ENCODE measurements around the gene UGT3A1. TPM values are rescaled to one million over a fixed set of nuclear protein-coding genes. Genes with fewer than 3 reads are reported as not detected.
"Not testable (repeated sequence)": the region's sequence is repeated elsewhere in the genome, so short reads cannot be mapped to it uniquely, and the experiment has no call there.

The UGT3A1 gene
- polyA plus RNA-seq (2014; cell fraction: cytosol; rRNA removed): 8.3 and 8.8 TPM in 2 replicates
- 5.1 and 11.6 TPM in 2 replicates for polyA plus RNA-seq (2014; cell fraction: nucleus; rRNA removed)

DNA sequence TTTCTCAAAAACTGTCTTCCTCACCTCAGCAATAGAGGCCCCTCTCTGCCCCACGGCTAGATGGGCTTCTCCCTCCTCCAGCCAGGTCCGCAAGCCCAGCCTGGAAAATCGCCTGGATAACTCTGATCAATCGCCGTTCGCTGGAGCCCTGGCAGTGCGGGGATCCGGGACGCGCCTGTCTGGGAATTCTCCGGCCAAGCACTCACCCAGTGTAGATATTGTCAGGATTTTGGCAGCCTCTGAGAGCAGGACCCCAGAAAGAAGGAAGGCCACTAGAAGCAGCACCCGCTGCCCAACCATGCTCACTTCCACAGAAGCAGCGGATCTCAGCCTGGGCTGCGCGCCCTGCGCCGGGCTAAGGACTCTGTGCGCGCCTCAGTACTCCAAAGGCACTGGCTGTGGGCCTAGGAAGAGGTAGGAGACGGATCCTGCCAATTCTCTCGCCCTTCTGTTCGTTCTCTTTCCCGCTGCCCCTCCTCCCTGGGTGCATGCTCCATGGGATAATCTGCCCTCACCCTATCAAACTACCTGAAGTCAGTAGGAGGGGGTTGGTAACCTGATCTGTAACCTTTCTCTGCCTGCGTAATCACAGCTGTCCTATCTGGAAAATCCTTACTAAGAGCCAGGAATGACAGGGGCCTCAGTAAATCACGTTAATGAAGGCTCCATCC lies at the start of gene UGT3A1:
UGT3A1 (minus strand) TSS at position 450 of the 671 bp plus-strand sequence; CDS start at position 300, 150 bp downstream.
- DNase-seq (ENCODE audit: low spot score): peak; percentile 80

DNA sequence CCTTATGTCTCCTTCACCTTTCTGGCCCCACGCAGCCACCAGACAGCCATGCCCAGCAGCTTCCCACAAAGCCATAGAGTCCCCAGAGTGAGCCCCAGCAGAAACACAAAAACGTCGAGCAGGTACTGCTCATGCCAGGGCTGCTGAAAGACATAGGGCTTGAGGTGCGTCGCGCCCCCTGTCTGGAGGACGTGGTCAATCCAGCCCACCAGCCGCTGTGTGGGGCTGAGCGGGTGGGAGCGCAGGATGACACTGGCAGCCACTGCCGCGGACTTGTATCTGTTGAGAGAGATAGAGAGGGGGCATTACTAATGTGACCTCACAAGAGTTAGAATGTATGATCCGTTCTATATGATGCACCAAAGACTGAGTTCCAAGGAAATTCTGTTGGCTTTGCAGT lies 44.5 kb upstream of the UGT3A1 start:
- DNase-seq (ENCODE audit: low spot score): no peak

- not testable (repeated sequence) for DNase-seq (ENCODE audit: low spot score)
Measured at GRCh38 chr5:36034536-36035134, 43.4 kb upstream of the UGT3A1 start.

DNA sequence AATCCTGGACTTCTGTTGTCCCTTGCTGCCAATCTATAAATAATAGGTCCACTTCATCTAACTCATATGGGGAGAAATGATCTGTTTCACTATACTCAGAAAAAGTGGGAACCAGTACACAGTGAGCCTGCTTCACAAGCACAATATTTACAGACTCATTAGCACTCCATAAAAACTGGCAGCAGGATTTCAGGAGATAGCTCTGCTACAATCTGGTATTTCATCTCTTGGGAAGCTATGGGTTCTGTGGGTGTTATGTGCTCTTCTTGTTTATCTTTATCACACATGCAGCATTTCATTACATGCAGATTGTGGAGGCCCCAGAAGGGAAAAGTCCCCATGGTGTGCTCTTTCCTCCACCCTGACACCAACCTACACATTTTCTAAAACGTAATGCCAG lies 42.3 kb upstream of the UGT3A1 start:
- DNase-seq (ENCODE audit: low spot score): no peak

GRCh38 chr5:36033047-36033446 lies 41.9 kb upstream of the UGT3A1 start:
- no peak for DNase-seq (ENCODE audit: low spot score)

- no peak for DNase-seq (ENCODE audit: low spot score)
Measured at GRCh38 chr5:36031223-36031622, 40.0 kb upstream of the UGT3A1 start.

DNA sequence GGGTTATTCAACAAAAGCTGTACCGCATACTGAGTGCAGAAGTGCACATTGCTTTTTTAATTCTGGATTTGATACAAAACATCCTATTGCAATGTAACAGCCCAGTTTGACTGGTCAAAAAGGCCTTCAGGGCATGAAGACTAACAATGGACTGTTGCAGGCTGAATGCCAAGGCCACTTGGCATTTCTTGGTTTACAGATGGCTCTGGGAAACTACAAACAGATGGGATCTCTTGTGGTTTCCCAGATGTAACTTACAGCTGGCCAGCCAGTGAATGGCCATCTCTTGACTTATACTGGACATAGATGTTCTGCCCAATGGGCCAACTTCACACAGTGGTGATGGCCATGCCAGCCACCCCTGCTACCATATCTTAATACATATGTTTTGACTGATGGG lies 38.7 kb upstream of the UGT3A1 start:
- no peak for DNase-seq (ENCODE audit: low spot score)

- DNase-seq (ENCODE audit: low spot score): no peak
Measured at GRCh38 chr5:36028816-36029465, 37.8 kb upstream of the UGT3A1 start.

DNA sequence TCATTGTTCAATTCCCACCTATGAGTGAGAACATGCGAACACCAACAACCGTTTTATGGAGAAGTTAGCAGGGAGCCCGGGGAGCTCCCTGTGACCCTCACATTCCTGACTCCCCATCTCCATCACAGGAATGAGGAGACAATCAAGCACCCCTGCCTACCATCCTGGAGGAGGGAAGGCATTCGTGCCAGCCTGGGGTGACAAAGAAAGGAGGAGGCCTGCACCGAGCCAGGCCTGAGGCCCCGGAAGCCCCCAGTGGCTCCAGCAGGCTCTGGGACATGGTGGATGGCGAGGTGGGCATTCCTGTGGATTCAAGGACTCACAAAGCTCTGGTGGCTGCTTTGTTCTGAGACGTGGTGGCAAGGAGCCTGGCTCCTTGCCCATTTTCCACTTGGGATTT lies 36.5 kb upstream of the UGT3A1 start:
- DNase-seq (ENCODE audit: low spot score): no peak

DNA sequence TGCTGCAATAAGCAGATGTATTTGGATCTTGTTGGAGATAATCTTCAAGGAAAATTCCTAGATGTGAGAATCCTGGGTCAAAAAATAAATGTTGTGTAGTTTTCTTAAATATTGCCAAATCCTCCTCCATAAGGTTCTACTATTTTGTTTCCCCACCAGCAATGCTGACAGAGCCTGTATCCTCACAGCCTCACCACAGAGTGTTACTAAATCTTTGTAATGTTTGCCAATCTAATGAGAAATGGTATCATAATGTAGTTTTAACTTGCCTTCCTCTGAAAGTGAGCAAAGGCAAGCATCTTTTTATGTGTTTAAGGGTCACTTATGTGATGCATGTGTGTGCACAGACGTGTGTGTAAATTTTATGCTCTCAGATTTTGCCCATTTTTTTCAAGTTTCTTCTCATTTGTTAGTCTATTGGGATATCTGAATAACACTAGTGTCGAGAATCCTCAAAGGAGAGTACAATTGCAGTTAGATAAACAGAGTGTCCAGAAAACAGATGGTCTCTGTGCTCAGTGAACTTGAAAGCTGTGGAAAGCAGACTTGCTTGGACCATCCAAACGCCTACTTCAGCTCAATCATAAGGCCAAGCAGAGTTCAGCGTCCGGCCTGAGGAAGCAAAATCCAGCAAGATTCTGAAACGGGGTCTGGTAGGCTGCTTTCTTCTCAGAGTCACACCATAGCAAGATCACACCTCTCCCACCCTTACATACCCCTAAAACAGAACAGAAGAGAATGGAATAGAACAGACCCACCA lies 35.7 kb upstream of the UGT3A1 start:
- DNase-seq (ENCODE audit: low spot score): no peak

- DNase-seq (ENCODE audit: low spot score): not testable (repeated sequence)
Measured at GRCh38 chr5:36022246-36022645, 31.1 kb upstream of the UGT3A1 start.

DNA sequence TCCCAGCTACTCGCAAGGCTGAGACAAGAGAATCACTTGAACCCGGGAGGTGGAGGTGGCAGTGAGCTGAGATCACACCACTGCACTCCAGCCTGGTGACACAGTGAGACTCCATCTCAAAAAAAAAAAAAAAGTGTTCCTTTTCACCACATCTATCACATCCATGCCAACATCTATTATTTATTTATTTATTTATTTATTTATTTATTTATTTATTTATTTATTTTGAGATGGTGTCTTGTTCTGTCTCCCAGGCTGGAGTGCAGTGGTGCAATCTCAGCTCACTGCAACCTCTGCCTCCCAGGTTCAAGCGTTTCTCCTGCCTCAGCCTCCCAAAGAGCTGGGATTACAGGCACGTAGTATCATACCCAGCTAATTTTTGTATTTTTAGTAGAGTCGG lies 28.4 kb upstream of the UGT3A1 start:
- DNase-seq (ENCODE audit: low spot score): not testable (repeated sequence)

DNA sequence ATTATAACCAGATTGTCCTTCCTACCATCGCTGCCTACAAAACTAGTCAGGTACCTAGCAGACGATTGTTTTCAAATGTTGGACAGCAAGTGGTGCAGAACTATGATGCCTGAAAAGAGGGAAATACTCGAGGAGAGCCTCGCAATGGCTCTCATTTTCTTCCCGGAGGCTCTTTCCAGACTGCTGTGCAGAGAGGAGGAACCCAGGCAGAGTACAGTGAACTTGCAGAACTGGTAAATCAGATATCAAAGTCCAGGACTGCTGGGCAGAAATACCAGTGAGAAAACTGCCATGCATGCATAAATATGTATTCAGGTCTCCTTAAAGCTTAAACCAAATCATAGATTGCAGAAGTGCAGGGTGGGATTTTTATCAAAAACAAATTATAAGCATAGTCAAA lies 26.4 kb upstream of the UGT3A1 start:
- no peak for DNase-seq (ENCODE audit: low spot score)

GRCh38 chr5:36017004-36017403 lies 25.8 kb upstream of the UGT3A1 start:
- DNase-seq (ENCODE audit: low spot score): no peak

DNA sequence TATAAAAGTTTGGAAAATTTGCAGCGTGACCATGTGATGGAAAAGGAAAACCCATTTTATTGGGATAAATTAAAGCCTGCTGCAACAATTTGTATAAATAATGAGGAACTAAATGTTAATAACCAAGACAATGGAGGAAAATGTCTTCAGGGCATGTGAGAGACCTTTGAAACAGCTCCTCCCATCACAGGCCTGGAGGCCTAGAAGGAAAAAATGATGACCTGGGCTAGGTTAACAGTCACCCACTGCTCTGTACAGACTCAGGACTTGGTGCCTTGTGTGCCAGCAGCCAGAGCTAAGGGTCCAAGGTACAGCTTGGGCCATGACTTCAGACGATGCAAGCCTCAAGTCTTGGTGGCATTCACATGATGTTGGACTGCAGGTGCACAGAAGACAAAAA lies 22.0 kb upstream of the UGT3A1 start:
- no peak for DNase-seq (ENCODE audit: low spot score)

DNA sequence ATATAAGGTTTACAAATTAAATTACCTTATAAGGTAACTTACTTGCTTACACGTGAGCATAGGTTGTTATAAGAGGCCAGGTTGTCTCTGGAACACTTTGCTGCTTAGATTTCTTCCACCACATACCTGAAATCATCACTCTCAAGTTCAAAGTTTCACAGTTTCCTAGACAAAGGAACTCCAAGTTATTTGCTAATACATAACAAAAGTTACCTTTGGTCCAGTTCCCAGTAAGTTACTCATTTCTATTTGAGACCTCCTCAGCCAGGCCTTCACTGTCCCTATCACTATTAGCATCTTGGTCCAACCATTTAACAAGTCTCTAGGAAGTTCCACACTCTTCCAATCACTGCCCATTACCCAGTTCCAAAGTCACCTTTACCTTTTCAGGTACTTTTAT lies 18.5 kb upstream of the UGT3A1 start:
- DNase-seq (ENCODE audit: low spot score): no peak

DNA sequence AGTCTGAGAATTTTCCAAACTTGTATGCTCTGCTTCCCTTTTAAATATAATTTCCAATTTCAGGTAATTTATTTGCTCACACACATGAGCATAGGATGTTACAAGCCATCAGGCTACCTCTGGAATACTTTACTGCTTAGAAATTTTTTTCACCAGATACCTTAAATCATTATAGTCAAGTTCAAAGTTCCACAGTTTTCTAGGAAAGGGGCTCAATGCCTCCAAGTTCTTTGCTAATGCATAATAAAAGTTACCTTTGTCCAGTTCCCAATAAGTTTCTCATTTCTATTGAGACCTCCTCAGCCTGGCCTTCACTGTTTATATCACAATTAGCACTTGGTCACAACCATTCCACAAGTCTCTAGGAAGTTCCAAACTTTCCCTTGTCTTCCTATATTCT lies 16.2 kb upstream of the UGT3A1 start:
- DNase-seq (ENCODE audit: low spot score): no peak

DNA sequence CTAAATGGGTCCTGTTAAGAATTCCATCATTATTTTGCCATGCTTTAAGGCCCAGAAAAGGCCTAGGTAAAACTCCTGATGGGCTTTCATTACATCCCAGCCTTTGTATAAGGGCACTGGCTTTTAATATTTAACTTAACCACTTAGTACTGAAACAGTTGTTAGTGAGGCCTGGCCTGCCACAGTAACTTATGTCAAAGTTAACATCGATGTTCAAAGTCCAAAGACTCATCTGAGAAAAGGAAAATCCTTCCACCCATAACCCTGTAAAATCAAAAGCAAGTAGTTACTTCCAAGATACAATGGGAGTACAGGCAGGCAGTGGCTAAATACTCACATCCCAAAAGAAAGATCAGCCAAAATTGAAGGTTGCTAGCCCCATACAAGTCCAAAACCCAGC lies 15.0 kb upstream of the UGT3A1 start:
- no peak for DNase-seq (ENCODE audit: low spot score)

GRCh38 chr5:36001032-36001431 lies 9.8 kb upstream of the UGT3A1 start:
- DNase-seq (ENCODE audit: low spot score): no peak

GRCh38 chr5:35999547-35999946 lies 8.4 kb upstream of the UGT3A1 start:
- DNase-seq (ENCODE audit: low spot score): no peak

GRCh38 chr5:35996076-35996475 lies 4.9 kb upstream of the UGT3A1 start:
- no peak for DNase-seq (ENCODE audit: low spot score)

GRCh38 chr5:35990520-35990919 lies 670 bp downstream of the UGT3A1 start:
- DNase-seq (ENCODE audit: low spot score): peak; percentile 8

All from SK-N-DZ (cell line).